Gastrocnemius medialis (tissue), 4 donors: Measurements from ENCODE around the gene ZNRF4.

ENCODE experiments used
- POLR2A ChIP-seq, 2 donors: fragments of 450-650 bp; IDR thresholded peaks; one replicate each; pipeline ENCODE4 v1.6.1; 2017; ENCODE audit warnings: antibody characterized with exemption in 2 of 2, mild to moderate bottlenecking in 2 of 2, moderate library complexity in 2 of 2
- TF ChIP-seq, protein P1 (sequence below), 5 experiments: fragments of 450-650 bp in 3 of 5; fragments of 200-600 bp in 2 of 5; sonication (generic) in 2 of 5; IDR thresholded peaks in 4 of 5; conservative IDR thresholded peaks in 1 of 5; 1 replicate in 4 of 5; 2 replicates in 1 of 5; pipeline ENCODE4 v1.5.1; 2016 to 2019; ENCODE audit warnings: antibody characterized with exemption in 5 of 5, mild to moderate bottlenecking in 3 of 5, moderate library complexity in 3 of 5

GRCh38 chr19:5436106-5436947, 18.9 kb upstream of the ZNRF4 start:
- TF ChIP-seq, protein P1, sequence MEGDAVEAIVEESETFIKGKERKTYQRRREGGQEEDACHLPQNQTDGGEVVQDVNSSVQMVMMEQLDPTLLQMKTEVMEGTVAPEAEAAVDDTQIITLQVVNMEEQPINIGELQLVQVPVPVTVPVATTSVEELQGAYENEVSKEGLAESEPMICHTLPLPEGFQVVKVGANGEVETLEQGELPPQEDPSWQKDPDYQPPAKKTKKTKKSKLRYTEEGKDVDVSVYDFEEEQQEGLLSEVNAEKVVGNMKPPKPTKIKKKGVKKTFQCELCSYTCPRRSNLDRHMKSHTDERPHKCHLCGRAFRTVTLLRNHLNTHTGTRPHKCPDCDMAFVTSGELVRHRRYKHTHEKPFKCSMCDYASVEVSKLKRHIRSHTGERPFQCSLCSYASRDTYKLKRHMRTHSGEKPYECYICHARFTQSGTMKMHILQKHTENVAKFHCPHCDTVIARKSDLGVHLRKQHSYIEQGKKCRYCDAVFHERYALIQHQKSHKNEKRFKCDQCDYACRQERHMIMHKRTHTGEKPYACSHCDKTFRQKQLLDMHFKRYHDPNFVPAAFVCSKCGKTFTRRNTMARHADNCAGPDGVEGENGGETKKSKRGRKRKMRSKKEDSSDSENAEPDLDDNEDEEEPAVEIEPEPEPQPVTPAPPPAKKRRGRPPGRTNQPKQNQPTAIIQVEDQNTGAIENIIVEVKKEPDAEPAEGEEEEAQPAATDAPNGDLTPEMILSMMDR (IDR thresholded peaks at IDR 0.05 in 4 of 5, conservative IDR thresholded peaks at IDR 0.05 in 1 of 5): no peak
- TF ChIP-seq POLR2A (IDR thresholded peaks at IDR 0.05): no peak
